Testis (tissue), 3 donors: ENCODE measurements around the gene TRPV5. TPM values are rescaled to one million over a fixed set of nuclear protein-coding genes. Genes with fewer than 3 reads are reported as not detected.

Experiments
- DNase-seq: peaks from one replicate; pipeline ENCODE4 v3.0.0-alpha.2; 2019
- H3K27ac ChIP-seq, 2 donors: fragments of 200-600 bp; sonication (generic); one replicate each; pipeline ENCODE4 v1.5.1; 2019
- H3K27me3 ChIP-seq: fragments of 200-600 bp; sonication (generic); one replicate; pipeline ENCODE4 v1.5.1; 2019
- H3K36me3 ChIP-seq: fragments of 200-600 bp; sonication (generic); one replicate; pipeline ENCODE4 v1.5.1; 2017; ENCODE audit warnings: low read depth; ENCODE audit errors: missing control alignments
- H3K4me1 ChIP-seq: fragments of 200-600 bp; sonication (generic); one replicate; pipeline ENCODE4 v1.5.1; 2019
- H3K4me3 ChIP-seq, 2 donors: fragments of 200-600 bp; sonication (generic); one replicate each; pipeline ENCODE4 v1.5.1; 2017 to 2019
- H3K9me3 ChIP-seq: fragments of 200-600 bp; sonication (generic); one replicate; pipeline ENCODE4 v1.5.1; 2017
- CTCF ChIP-seq, 3 experiments: fragments of 450-650 bp in 2 of 3; fragments of 200-600 bp in 1 of 3; sonication (generic) in 1 of 3; IDR thresholded peaks; one replicate each; pipeline ENCODE4 v1.5.1; 2016 to 2019; ENCODE audit warnings: antibody characterized with exemption in 3 of 3, mild to moderate bottlenecking in 2 of 3, moderate library complexity in 1 of 3
- POLR2A ChIP-seq: fragments of 450-650 bp; IDR thresholded peaks from one replicate; pipeline ENCODE4 v1.6.1; 2017; ENCODE audit warnings: antibody characterized with exemption, mild to moderate bottlenecking, moderate library complexity
- WGBS, 2 donors: methylation state at CpG; one replicate each; pipeline ENCODE4 v1.1.5; 2018; 5-methylcytosine and 5-hydroxymethylcytosine counted together
- intact Hi-C: fragments of 100-400 bp; cut with DNase I; formaldehyde crosslinking; loops from one replicate; pipeline ENCODE4 v1.15.1; 2023; ENCODE audit warnings: low total_unique reads
- polyA plus RNA-seq: library from polyadenylated mRNA; stranded (reverse); fragments of 350-450 nt; fragmentation: Illumina TruSeq; extraction: RNeasy Lipid Tissue Mini Kit (QIAGEN cat#74804); gene quantifications from one replicate; pipeline ENCODE4 v1.2.3, GENCODE V29; 2014; ENCODE audit warnings: low read depth, low replicate concordance; ENCODE audit not compliant: insufficient read depth
- total RNA-seq, 2 donors: library from RNA; depleted of rRNA; stranded (reverse); fragments of >200 nt; gene quantifications; one replicate each; pipeline ENCODE4 v1.2.3, GENCODE V29; 2016

TRPV5 gene
- total and polyA plus RNA-seq, 3 donors from 2014 or later, result 0.57 to 2.1 (median 1.4) TPM

GRCh38 chr7:142913566-142913965 lies 20.0 kb downstream of the TRPV5 start:
- Histone ChIP-seq H3K4me3 (no peak overlapping the region), H3K27ac (no peak overlapping the region), H3K27me3 (no peaks in the 10 kb centered on the region), H3K36me3 (no peaks in the 10 kb centered on the region), H3K4me1 (no peaks in the 10 kb centered on the region), H3K9me3 (no peaks in the 10 kb centered on the region)
- no peak for TF ChIP-seq POLR2A
- no peak for TF ChIP-seq CTCF (IDR thresholded peaks at IDR 0.05)
- intact Hi-C loops, result no loop called here
- WGBS, 2 donors, result 81 to 97% methylated on average over 2 of the region's 2 CpGs
- DNase-seq, result no peak

- H3K36me3 ChIP-seq, result no peaks in the 10 kb centered on the region
- H3K4me3 ChIP-seq, result no peak overlapping the region
- no peak overlapping the region for H3K27ac ChIP-seq
- intact Hi-C loops, result no loop called here
- no peaks in the 10 kb centered on the region for H3K4me1 ChIP-seq
- DNase-seq, result no peak
- WGBS, 2 donors, result 50 to 73% methylated on average over 3 of the region's 3 CpGs
- H3K27me3 ChIP-seq, result no peaks in the 10 kb centered on the region
- TF ChIP-seq POLR2A (no peak), CTCF (IDR thresholded peaks at IDR 0.05) (no peak)
- no peaks in the 10 kb centered on the region for H3K9me3 ChIP-seq
Measured at GRCh38 chr7:142913051-142913450, 20.5 kb downstream of the TRPV5 start.

GRCh38 chr7:142910481-142910880 lies 23.1 kb downstream of the TRPV5 start:
- intact Hi-C loops, result no loop called here
- H3K9me3 ChIP-seq, result no peaks in the 10 kb centered on the region
- no peak for TF ChIP-seq CTCF (IDR thresholded peaks at IDR 0.05)

GRCh38 chr7:142910031-142910433 lies 23.5 kb downstream of the TRPV5 start:
- intact Hi-C loops, result no loop called here
- Histone ChIP-seq H3K27ac (no peak overlapping the region), H3K4me3 (no peak overlapping the region), H3K9me3 (no peaks in the 10 kb centered on the region), H3K27me3 (no peaks in the 10 kb centered on the region), H3K36me3 (no peaks in the 10 kb centered on the region), H3K4me1 (no peaks in the 10 kb centered on the region)
- TF ChIP-seq CTCF (IDR thresholded peaks at IDR 0.05) (no peak), POLR2A (no peak)
- 57 to 64% methylated on average over 2 of the region's 2 CpGs for WGBS, 2 donors
- no peak for DNase-seq

More at GRCh38 chr7:142910481-142910880, 23.1 kb downstream of the TRPV5 start:
- H3K4me3 ChIP-seq, result no peak overlapping the region
- 49 to 76% methylated on average over 2 of the region's 2 CpGs for WGBS, 2 donors
- no peaks in the 10 kb centered on the region for H3K27me3 ChIP-seq
- no peaks in the 10 kb centered on the region for H3K4me1 ChIP-seq
- H3K36me3 ChIP-seq, result no peaks in the 10 kb centered on the region
- no peak for DNase-seq
- H3K27ac ChIP-seq, result no peak overlapping the region
